ENCODE measurements around the gene ABTB2. TPM values are rescaled to one million over a fixed set of nuclear protein-coding genes. Genes with fewer than 3 reads are reported as not detected.

ABTB2 gene
- total RNA-seq, 4 donors from 2014 or later, result 5.4 to 15.6 (median 12.8) TPM

GRCh38 chr11:34147581-34147980 lies 210.2 kb downstream of the ABTB2 start:
- TF ChIP-seq EP300 (IDR thresholded peaks at IDR 0.05), result no peak
- TF ChIP-seq, protein P1, sequence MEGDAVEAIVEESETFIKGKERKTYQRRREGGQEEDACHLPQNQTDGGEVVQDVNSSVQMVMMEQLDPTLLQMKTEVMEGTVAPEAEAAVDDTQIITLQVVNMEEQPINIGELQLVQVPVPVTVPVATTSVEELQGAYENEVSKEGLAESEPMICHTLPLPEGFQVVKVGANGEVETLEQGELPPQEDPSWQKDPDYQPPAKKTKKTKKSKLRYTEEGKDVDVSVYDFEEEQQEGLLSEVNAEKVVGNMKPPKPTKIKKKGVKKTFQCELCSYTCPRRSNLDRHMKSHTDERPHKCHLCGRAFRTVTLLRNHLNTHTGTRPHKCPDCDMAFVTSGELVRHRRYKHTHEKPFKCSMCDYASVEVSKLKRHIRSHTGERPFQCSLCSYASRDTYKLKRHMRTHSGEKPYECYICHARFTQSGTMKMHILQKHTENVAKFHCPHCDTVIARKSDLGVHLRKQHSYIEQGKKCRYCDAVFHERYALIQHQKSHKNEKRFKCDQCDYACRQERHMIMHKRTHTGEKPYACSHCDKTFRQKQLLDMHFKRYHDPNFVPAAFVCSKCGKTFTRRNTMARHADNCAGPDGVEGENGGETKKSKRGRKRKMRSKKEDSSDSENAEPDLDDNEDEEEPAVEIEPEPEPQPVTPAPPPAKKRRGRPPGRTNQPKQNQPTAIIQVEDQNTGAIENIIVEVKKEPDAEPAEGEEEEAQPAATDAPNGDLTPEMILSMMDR (IDR thresholded peaks at IDR 0.05), result no peak
- TF ChIP-seq POLR2AphosphoS5 (IDR thresholded peaks at IDR 0.05), result no peak
- no peak for TF ChIP-seq POLR2A (IDR thresholded peaks at IDR 0.05)
- peak in 1 of 2 donors; percentile 30 for DNase-seq (ENCODE audit: low spot score in 2 of 2)
- Histone ChIP-seq H3K4me3 (no peak overlapping the region), H3K27me3 (no peaks in the 10 kb centered on the region), H3K4me1 (peaks cover 9% of the 10 kb centered on the region), H3K27ac (no peak overlapping the region), H3K36me3 (peaks cover 82% of the 10 kb centered on the region), H3K9me3 (no peaks in the 10 kb centered on the region)
- WGBS, result 77% methylated on average over 8 of the region's 8 CpGs

DNA sequence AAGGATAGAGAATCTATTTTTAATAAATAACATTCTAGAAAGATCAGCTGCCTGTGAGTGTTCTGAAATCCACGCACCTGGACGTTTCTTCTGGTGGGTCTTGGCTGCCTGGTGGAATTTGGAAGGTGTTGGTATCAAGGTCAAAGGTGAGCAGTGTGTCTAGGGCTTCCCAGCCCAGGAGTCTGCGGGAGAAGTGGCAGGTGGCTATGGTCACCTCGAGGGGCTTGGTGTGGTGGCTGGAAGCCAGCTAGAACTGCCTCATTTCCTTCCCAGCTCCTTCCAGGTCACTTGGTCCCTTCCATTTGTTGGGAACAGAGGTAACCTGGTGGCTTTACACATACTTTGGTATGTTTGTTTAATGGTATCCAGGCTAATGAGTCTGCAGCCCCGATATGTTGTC lies 210.9 kb downstream of the ABTB2 start:
- Histone ChIP-seq H3K36me3 (peaks cover 82% of the 10 kb centered on the region), H3K27me3 (no peaks in the 10 kb centered on the region), H3K4me3 (no peak overlapping the region), H3K9me3 (no peaks in the 10 kb centered on the region), H3K27ac (no peak overlapping the region), H3K4me1 (peaks cover 9% of the 10 kb centered on the region)
- 85% methylated on average over 5 of the region's 5 CpGs for WGBS
- TF ChIP-seq POLR2A (IDR thresholded peaks at IDR 0.05) (no peak), EP300 (IDR thresholded peaks at IDR 0.05) (no peak), POLR2AphosphoS5 (IDR thresholded peaks at IDR 0.05) (no peak)
- TF ChIP-seq, protein P1 (IDR thresholded peaks at IDR 0.05), result no peak
- peak in 1 of 2 donors; percentile 4 for DNase-seq (ENCODE audit: low spot score in 2 of 2)

GRCh38 chr11:34146411-34146810 lies 211.4 kb downstream of the ABTB2 start:
- Histone ChIP-seq H3K4me1 (peaks cover 9% of the 10 kb centered on the region), H3K27me3 (no peaks in the 10 kb centered on the region), H3K4me3 (no peak overlapping the region), H3K27ac (no peak overlapping the region), H3K9me3 (no peaks in the 10 kb centered on the region), H3K36me3 (peaks cover 82% of the 10 kb centered on the region)
- no peak for TF ChIP-seq POLR2A (IDR thresholded peaks at IDR 0.05)
- TF ChIP-seq EP300 (IDR thresholded peaks at IDR 0.05), result no peak
- TF ChIP-seq, protein P1 (IDR thresholded peaks at IDR 0.05), result no peak
- no peak for TF ChIP-seq POLR2AphosphoS5 (IDR thresholded peaks at IDR 0.05)
- WGBS, result 90% methylated on average over 12 of the region's 12 CpGs
- no peak for DNase-seq (ENCODE audit: low spot score in 2 of 2)

DNA sequence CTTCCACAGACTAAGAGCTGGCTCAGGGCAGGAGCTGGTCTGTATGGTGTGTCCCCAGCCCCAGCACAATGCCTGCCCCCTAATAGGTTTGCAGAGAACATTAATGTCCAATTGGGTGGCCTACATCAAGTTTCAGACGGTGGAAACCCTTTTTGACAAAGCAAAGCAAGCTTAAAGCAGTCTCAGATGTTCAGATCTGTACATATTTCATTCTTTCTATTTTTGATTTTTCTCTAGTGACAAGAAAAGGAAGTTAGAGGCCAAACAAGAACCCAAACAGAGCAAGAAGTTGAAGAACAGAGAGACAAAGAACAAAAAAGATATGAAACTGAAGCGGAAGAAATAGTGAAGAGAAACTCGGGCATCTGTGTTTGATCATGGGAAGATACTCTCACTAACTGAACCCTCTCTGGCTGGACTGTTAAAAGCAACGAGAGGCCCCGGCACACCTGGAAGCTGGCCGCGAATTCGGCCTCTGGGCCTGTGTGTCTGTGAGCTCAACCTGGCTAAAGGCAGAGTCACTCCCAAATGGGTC lies 211.9 kb downstream of the ABTB2 start:
- Histone ChIP-seq H3K27me3 (no peaks in the 10 kb centered on the region), H3K4me3 (no peak overlapping the region), H3K27ac (no peak overlapping the region), H3K4me1 (peaks cover 5% of the 10 kb centered on the region), H3K9me3 (no peaks in the 10 kb centered on the region), H3K36me3 (peaks cover 84% of the 10 kb centered on the region)
- no peak for DNase-seq (ENCODE audit: low spot score in 2 of 2)
- 80% methylated on average over 8 of the region's 8 CpGs for WGBS
- TF ChIP-seq, protein P1 (IDR thresholded peaks at IDR 0.05), result no peak
- TF ChIP-seq POLR2A (IDR thresholded peaks at IDR 0.05) (no peak), POLR2AphosphoS5 (IDR thresholded peaks at IDR 0.05) (no peak), EP300 (IDR thresholded peaks at IDR 0.05) (no peak)

DNA sequence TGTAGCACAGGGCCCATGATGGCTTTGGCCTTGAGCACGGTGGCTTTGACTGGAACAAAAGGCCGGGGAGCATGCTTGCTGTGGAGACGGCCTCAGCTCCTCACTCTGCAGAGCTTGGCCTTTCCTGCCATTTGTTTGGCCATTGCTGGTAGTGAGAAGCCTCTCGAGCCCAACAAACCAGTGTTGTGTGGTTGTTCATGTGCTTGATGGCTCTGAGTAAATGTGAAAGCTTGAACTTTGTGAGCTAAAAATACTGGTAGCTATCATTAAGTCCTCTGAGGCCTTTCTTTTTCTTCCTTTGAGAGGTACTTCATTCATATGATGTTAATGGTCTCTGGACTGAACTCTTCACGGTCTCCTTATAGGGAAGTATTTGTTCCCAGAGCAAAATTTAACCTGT lies 212.7 kb downstream of the ABTB2 start:
- no peaks in the 10 kb centered on the region for H3K4me1 ChIP-seq
- TF ChIP-seq EP300 (IDR thresholded peaks at IDR 0.05) (no peak), POLR2AphosphoS5 (IDR thresholded peaks at IDR 0.05) (no peak), POLR2A (IDR thresholded peaks at IDR 0.05) (no peak)
- TF ChIP-seq, protein P1 (IDR thresholded peaks at IDR 0.05), result no peak
- 91% methylated on average over 5 of the region's 5 CpGs for WGBS
- no peak overlapping the region for H3K27ac ChIP-seq
- peaks cover 92% of the 10 kb centered on the region for H3K36me3 ChIP-seq
- no peak for DNase-seq (ENCODE audit: low spot score in 2 of 2)
- H3K4me3 ChIP-seq, result no peak overlapping the region
- no peaks in the 10 kb centered on the region for H3K27me3 ChIP-seq
- H3K9me3 ChIP-seq, result no peaks in the 10 kb centered on the region
